Lower leg skin (tissue), 4 donors: ENCODE results near the gene CADPS2. TPM values are rescaled to one million over a fixed set of nuclear protein-coding genes. Genes with fewer than 3 reads are reported as not detected.
"Not testable (repeated sequence)": the region's sequence is repeated elsewhere in the genome, so short reads cannot be mapped to it uniquely, and the experiment has no call there.

Experiments
- DNase-seq, 2 donors: peaks; one replicate each; pipeline ENCODE4 v3.0.0-alpha.2; 2019; ENCODE audit warnings: low spot score in 2 of 2
- H3K4me3 ChIP-seq: fragments of 200-600 bp; sonication (generic); 2 replicates; pipeline ENCODE4 v1.5.1; 2017; ENCODE audit warnings: mild to moderate bottlenecking, low read depth; ENCODE audit not compliant: poor library complexity, severe bottlenecking
- CTCF ChIP-seq, 3 donors: fragments of 450-650 bp; IDR thresholded peaks; one replicate each; pipeline ENCODE4 v1.5.1; 2016; ENCODE audit warnings: antibody characterized with exemption in 3 of 3, mild to moderate bottlenecking in 3 of 3, moderate library complexity in 2 of 3
- POLR2A ChIP-seq, 2 donors: fragments of 450-650 bp; IDR thresholded peaks; one replicate each; pipeline ENCODE4 v1.6.1; 2016 to 2017; ENCODE audit warnings: antibody characterized with exemption in 2 of 2, mild to moderate bottlenecking in 1 of 2, moderate library complexity in 1 of 2
- WGBS, 2 donors: methylation state at CpG; one replicate each; pipeline ENCODE4 v1.1.5; 2018; 5-methylcytosine and 5-hydroxymethylcytosine counted together
- intact Hi-C: fragments of 100-400 bp; cut with DNase I; formaldehyde crosslinking; loops from one replicate; pipeline ENCODE4 v1.15.0; 2023; ENCODE audit warnings: low total_unique reads
- total RNA-seq, 4 donors: library from RNA; depleted of rRNA; stranded (reverse); fragments of >200 nt; gene quantifications; one replicate each; pipeline ENCODE4 v1.1.0, GENCODE V29; 2016

Gene CADPS2
- total RNA-seq, 4 donors from 2014 or later, result 4.1 to 11.6 (median 6.5) TPM

GRCh38 chr7:122686360-122686878 lies 199.8 kb downstream of the CADPS2 start:
- H3K4me3 ChIP-seq, result no peak overlapping the region
- intact Hi-C loops, result no loop called here
- WGBS, 2 donors, result 77 to 80% methylated on average over 10 of the region's 10 CpGs
- no peak for TF ChIP-seq CTCF (IDR thresholded peaks at IDR 0.05)
- no peak for TF ChIP-seq POLR2A (IDR thresholded peaks at IDR 0.05)
- no peak for DNase-seq

- no peak for TF ChIP-seq POLR2A (IDR thresholded peaks at IDR 0.05)
- TF ChIP-seq CTCF (IDR thresholded peaks at IDR 0.05), result no peak
- WGBS, 2 donors, result 79 to 87% methylated on average over 2 of the region's 2 CpGs
- DNase-seq, result no peak
- no peak overlapping the region for H3K4me3 ChIP-seq
- intact Hi-C loops, result no loop called here
Measured at GRCh38 chr7:122684504-122684903, 201.8 kb downstream of the CADPS2 start.

- TF ChIP-seq CTCF (IDR thresholded peaks at IDR 0.05) (no peak), POLR2A (IDR thresholded peaks at IDR 0.05) (no peak)
- DNase-seq, result no peak
- WGBS, 2 donors, result 82 to 84% methylated on average over 8 of the region's 8 CpGs
- H3K4me3 ChIP-seq, result no peak overlapping the region
- intact Hi-C loops, result no loop called here
Measured at GRCh38 chr7:122682815-122683550, 203.3 kb downstream of the CADPS2 start.

- DNase-seq, H3K4me3 ChIP-seq, intact Hi-C loops: not testable (repeated sequence)
- 95 to 96% methylated on average over 16 of the region's 16 CpGs for WGBS, 2 donors
Measured at GRCh38 chr7:122681186-122681585, 205.1 kb downstream of the CADPS2 start.

GRCh38 chr7:122679813-122680212 lies 206.4 kb downstream of the CADPS2 start:
- WGBS, 2 donors, result 65 to 70% methylated on average over 1 of the region's 1 CpG
- no peak overlapping the region for H3K4me3 ChIP-seq
- intact Hi-C loops, result no loop called here
- no peak for TF ChIP-seq POLR2A (IDR thresholded peaks at IDR 0.05)
- TF ChIP-seq CTCF (IDR thresholded peaks at IDR 0.05), result no peak
- no peak for DNase-seq

- H3K4me3 ChIP-seq, DNase-seq, intact Hi-C loops: not testable (repeated sequence)
- 56 to 59% methylated on average over 9 of the region's 9 CpGs for WGBS, 2 donors
Measured at GRCh38 chr7:122679269-122679709, 207.0 kb downstream of the CADPS2 start.

GRCh38 chr7:122677149-122677548 lies 209.1 kb downstream of the CADPS2 start:
- intact Hi-C loops, result no loop called here

More at GRCh38 chr7:122677149-122677548, 209.1 kb downstream of the CADPS2 start:
- TF ChIP-seq POLR2A (IDR thresholded peaks at IDR 0.05) (no peak), CTCF (IDR thresholded peaks at IDR 0.05) (no peak)
- 77 to 84% methylated on average over 1 of the region's 1 CpG for WGBS, 2 donors
- no peak overlapping the region for H3K4me3 ChIP-seq
- no peak for DNase-seq
